ENCODE results near the gene THSD4.

Gene THSD4

DNA sequence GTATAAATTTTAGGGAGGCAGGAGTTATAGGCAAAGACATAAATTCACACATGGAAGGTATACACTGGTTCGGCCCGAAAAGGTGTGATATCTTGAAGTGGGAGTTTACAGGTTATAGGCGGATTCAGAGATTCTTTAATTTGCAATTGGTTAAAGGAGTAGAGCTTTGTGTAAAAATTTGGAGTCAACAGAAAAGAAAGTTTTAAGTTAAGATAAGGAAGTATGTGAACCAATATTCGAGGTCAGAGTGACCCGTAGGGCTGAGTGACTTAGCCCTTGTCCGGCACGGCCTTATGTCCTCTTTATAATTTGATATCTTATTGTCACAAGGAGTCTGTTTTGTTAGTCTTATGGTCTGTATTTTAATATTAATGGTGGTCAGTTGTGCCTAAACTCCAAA is 10.6 kb upstream of the THSD4 start:
- Histone ChIP-seq H3K14ac (ENCODE audit: low read length in 2 of 2) (no peak overlapping the region), H3K79me1 (replicated peaks; ENCODE audit: low read length, poor library complexity, severe bottlenecking) (no peaks in the 10 kb centered on the region), H3K4me2 (ENCODE audit: low read length, poor library complexity, severe bottlenecking) (no peak overlapping the region), H2BK15ac (ENCODE audit: low read depth, poor library complexity, severe bottlenecking) (no peak overlapping the region), H3K4ac (ENCODE audit: low read depth in 1 of 2, low read length in 2 of 2) (no peak overlapping the region), H4K8ac (ENCODE audit: low read length) (no peak overlapping the region), H4K91ac (ENCODE audit: low read length) (no peak overlapping the region), H3K18ac (ENCODE audit: low read depth in 1 of 2, low read length in 2 of 2) (no peak overlapping the region), H3K9ac (ENCODE audit: low read length) (no peak overlapping the region), H3K27ac (ENCODE audit: low read length, poor library complexity, severe bottlenecking) (no peak overlapping the region), H2AFZ (ENCODE audit: low read depth, low read length) (no peak overlapping the region), H2BK5ac (ENCODE audit: low read depth, low read length, poor library complexity, severe bottlenecking) (no peak overlapping the region), H3K23ac (ENCODE audit: low read length in 2 of 2) (no peak overlapping the region), H3K27me3 (ENCODE audit: control insufficient read depth in 1 of 2, insufficient read depth in 1 of 2, low read length in 2 of 2) (no peaks in the 10 kb centered on the region), H2BK120ac (ENCODE audit: low read depth, low read length) (no peak overlapping the region), H2BK12ac (ENCODE audit: low read length in 2 of 2) (no peak overlapping the region), H3K4me3 (ENCODE audit: insufficient read depth in 1 of 2, low read depth in 1 of 2, low read length in 2 of 2) (no peak overlapping the region), H3K4me1 (ENCODE audit: control insufficient read depth, insufficient read depth, low read depth, low read length) (peaks cover 3% of the 10 kb centered on the region), H3K36me3 (ENCODE audit: control insufficient read depth in 1 of 2, insufficient read depth in 2 of 2, low read depth in 1 of 2, low read length in 2 of 2) (no peaks in the 10 kb centered on the region), H2AK5ac (ENCODE audit: low read length, severe bottlenecking) (no peak overlapping the region), H3K9me3 (ENCODE audit: control insufficient read depth, low read length) (no peaks in the 10 kb centered on the region)
- DNase-seq: no peak
- WGBS: 91% methylated on average over 7 of the region's 7 CpGs

DNA sequence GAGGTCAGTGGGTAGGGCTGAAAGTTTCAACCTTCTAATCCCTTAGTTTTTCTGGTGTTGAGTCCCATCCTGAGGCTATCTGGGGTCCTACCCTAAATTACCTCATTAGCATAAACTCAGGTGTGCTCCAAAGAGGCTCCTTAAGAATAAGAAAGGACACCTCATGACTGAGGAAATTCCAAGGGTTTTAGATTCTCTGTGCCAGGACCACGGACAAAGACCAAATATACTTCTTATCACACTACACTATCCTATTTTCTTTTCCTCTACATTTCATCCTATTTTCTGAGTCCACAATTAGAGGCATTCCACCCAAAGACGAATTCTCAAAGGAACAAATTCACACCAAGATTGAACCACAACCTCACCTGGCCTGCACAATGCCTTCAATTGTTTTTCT is 9.8 kb upstream of the THSD4 start:
- no peak overlapping the region for H3K4ac ChIP-seq (ENCODE audit: low read depth in 1 of 2, low read length in 2 of 2)
- no peak overlapping the region for H4K8ac ChIP-seq (ENCODE audit: low read length)
- no peak overlapping the region for H3K23ac ChIP-seq (ENCODE audit: low read length in 2 of 2)
- H2BK12ac ChIP-seq (ENCODE audit: low read length in 2 of 2): no peak overlapping the region
- H3K79me1 ChIP-seq (replicated peaks; ENCODE audit: low read length, poor library complexity, severe bottlenecking): no peaks in the 10 kb centered on the region
- no peaks in the 10 kb centered on the region for H3K36me3 ChIP-seq (ENCODE audit: control insufficient read depth in 1 of 2, insufficient read depth in 2 of 2, low read depth in 1 of 2, low read length in 2 of 2)
- no peak overlapping the region for H2AFZ ChIP-seq (ENCODE audit: low read depth, low read length)
- no peak overlapping the region for H3K9ac ChIP-seq (ENCODE audit: low read length)
- no peaks in the 10 kb centered on the region for H3K27me3 ChIP-seq (ENCODE audit: control insufficient read depth in 1 of 2, insufficient read depth in 1 of 2, low read length in 2 of 2)
- H3K9me3 ChIP-seq (ENCODE audit: control insufficient read depth, low read length): no peaks in the 10 kb centered on the region
- no peak overlapping the region for H2BK5ac ChIP-seq (ENCODE audit: low read depth, low read length, poor library complexity, severe bottlenecking)
- no peak overlapping the region for H3K14ac ChIP-seq (ENCODE audit: low read length in 2 of 2)
- H3K4me3 ChIP-seq (ENCODE audit: insufficient read depth in 1 of 2, low read depth in 1 of 2, low read length in 2 of 2): no peak overlapping the region
- WGBS: 95% methylated on average over 2 of the region's 2 CpGs
- DNase-seq: no peak
- no peak overlapping the region for H4K91ac ChIP-seq (ENCODE audit: low read length)
- H2BK120ac ChIP-seq (ENCODE audit: low read depth, low read length): no peak overlapping the region
- no peak overlapping the region for H3K27ac ChIP-seq (ENCODE audit: low read length, poor library complexity, severe bottlenecking)
- H3K4me1 ChIP-seq (ENCODE audit: control insufficient read depth, insufficient read depth, low read depth, low read length): peaks cover 4% of the 10 kb centered on the region
- no peak overlapping the region for H2BK15ac ChIP-seq (ENCODE audit: low read depth, poor library complexity, severe bottlenecking)
- H2AK5ac ChIP-seq (ENCODE audit: low read length, severe bottlenecking): no peak overlapping the region
- H3K18ac ChIP-seq (ENCODE audit: low read depth in 1 of 2, low read length in 2 of 2): no peak overlapping the region
- no peak overlapping the region for H3K4me2 ChIP-seq (ENCODE audit: low read length, poor library complexity, severe bottlenecking)

DNA sequence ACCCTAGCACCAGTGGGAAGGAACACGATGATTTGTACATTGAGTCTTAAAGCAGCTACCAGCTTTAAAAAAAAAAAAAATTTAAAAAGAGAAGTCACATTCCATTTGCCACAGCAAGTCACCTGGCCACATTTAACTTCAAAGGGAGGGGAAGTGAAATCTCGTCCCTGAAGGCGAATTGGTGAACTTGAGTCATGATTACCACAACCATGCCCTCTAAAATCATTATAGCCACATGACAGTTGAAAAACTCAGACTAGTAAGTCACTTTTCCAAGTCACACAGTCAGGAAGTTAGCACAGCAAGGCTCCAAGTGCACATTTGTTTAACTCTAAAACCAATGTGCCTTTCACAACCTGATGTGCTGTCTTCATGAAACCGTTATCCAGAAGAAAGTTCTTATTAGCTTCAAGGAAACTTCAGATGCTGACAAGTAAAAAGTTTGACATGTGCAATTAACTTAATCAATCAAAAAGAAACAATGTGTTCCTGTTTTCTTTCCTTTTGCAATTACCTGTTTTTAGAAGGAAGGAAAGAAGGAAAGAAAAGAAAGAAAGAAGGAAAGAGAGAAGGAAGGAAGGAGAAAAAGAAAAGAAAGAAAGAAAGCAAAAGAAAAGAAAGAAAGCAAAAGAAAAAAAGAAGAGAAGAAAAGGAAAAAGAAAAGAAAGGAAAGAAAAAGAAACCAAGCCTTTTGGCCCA is 8.3 kb upstream of the THSD4 start:
- no peak overlapping the region for H3K18ac ChIP-seq (ENCODE audit: low read depth in 1 of 2, low read length in 2 of 2)
- WGBS: 89% methylated on average over 3 of the region's 4 CpGs
- H3K23ac ChIP-seq (ENCODE audit: low read length in 2 of 2): no peak overlapping the region

DNA sequence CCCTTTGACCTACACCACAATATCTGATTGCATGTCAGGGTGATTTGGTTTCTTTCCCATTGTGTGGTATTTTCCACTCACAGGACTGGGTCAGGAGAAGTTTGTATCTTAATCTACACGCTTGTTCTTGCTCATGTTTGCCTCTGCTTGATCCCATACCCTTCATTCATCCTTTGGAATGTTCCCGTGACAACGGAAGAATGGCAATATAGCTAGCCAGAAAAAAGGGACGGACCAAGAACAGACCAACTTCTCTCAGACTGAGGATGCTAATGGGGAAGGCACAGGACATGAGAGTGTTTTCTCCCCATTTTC is 7.8 kb upstream of the THSD4 start:
- H3K4me2 ChIP-seq (ENCODE audit: low read length, poor library complexity, severe bottlenecking): no peak overlapping the region
- H3K18ac ChIP-seq (ENCODE audit: low read depth in 1 of 2, low read length in 2 of 2): no peak overlapping the region
- H2BK12ac ChIP-seq (ENCODE audit: low read length in 2 of 2): no peak overlapping the region
- no peak overlapping the region for H3K4ac ChIP-seq (ENCODE audit: low read depth in 1 of 2, low read length in 2 of 2)
- no peak for DNase-seq
- no peak overlapping the region for H2AFZ ChIP-seq (ENCODE audit: low read depth, low read length)
- H4K8ac ChIP-seq (ENCODE audit: low read length): no peak overlapping the region
- H3K9ac ChIP-seq (ENCODE audit: low read length): no peak overlapping the region
- H3K9me3 ChIP-seq (ENCODE audit: control insufficient read depth, low read length): no peaks in the 10 kb centered on the region
- H2BK15ac ChIP-seq (ENCODE audit: low read depth, poor library complexity, severe bottlenecking): no peak overlapping the region
- no peak overlapping the region for H4K91ac ChIP-seq (ENCODE audit: low read length)
- H3K27ac ChIP-seq (ENCODE audit: low read length, poor library complexity, severe bottlenecking): no peak overlapping the region
- 90% methylated on average over 4 of the region's 4 CpGs for WGBS
- H3K4me3 ChIP-seq (ENCODE audit: insufficient read depth in 1 of 2, low read depth in 1 of 2, low read length in 2 of 2): no peak overlapping the region
- H3K14ac ChIP-seq (ENCODE audit: low read length in 2 of 2): no peak overlapping the region
- H3K79me1 ChIP-seq (replicated peaks; ENCODE audit: low read length, poor library complexity, severe bottlenecking): no peaks in the 10 kb centered on the region
- H2BK120ac ChIP-seq (ENCODE audit: low read depth, low read length): no peak overlapping the region
- H2BK5ac ChIP-seq (ENCODE audit: low read depth, low read length, poor library complexity, severe bottlenecking): no peak overlapping the region
- no peaks in the 10 kb centered on the region for H3K36me3 ChIP-seq (ENCODE audit: control insufficient read depth in 1 of 2, insufficient read depth in 2 of 2, low read depth in 1 of 2, low read length in 2 of 2)
- no peak overlapping the region for H3K23ac ChIP-seq (ENCODE audit: low read length in 2 of 2)
- H2AK5ac ChIP-seq (ENCODE audit: low read length, severe bottlenecking): no peak overlapping the region
- peaks cover 5% of the 10 kb centered on the region for H3K4me1 ChIP-seq (ENCODE audit: control insufficient read depth, insufficient read depth, low read depth, low read length)
- H3K27me3 ChIP-seq (ENCODE audit: control insufficient read depth in 1 of 2, insufficient read depth in 1 of 2, low read length in 2 of 2): no peaks in the 10 kb centered on the region

More for the DNA sequence above, 8.3 kb upstream of the THSD4 start:
- Histone ChIP-seq H3K4me3 (ENCODE audit: insufficient read depth in 1 of 2, low read depth in 1 of 2, low read length in 2 of 2) (no peak overlapping the region), H3K4me1 (ENCODE audit: control insufficient read depth, insufficient read depth, low read depth, low read length) (peaks cover 4% of the 10 kb centered on the region), H3K14ac (ENCODE audit: low read length in 2 of 2) (no peak overlapping the region), H4K91ac (ENCODE audit: low read length) (no peak overlapping the region), H3K79me1 (replicated peaks; ENCODE audit: low read length, poor library complexity, severe bottlenecking) (no peaks in the 10 kb centered on the region), H2AK5ac (ENCODE audit: low read length, severe bottlenecking) (no peak overlapping the region), H3K4me2 (ENCODE audit: low read length, poor library complexity, severe bottlenecking) (no peak overlapping the region), H2BK120ac (ENCODE audit: low read depth, low read length) (no peak overlapping the region), H2AFZ (ENCODE audit: low read depth, low read length) (no peak overlapping the region), H3K36me3 (ENCODE audit: control insufficient read depth in 1 of 2, insufficient read depth in 2 of 2, low read depth in 1 of 2, low read length in 2 of 2) (no peaks in the 10 kb centered on the region), H3K9me3 (ENCODE audit: control insufficient read depth, low read length) (no peaks in the 10 kb centered on the region), H2BK5ac (ENCODE audit: low read depth, low read length, poor library complexity, severe bottlenecking) (no peak overlapping the region), H4K8ac (ENCODE audit: low read length) (no peak overlapping the region), H2BK15ac (ENCODE audit: low read depth, poor library complexity, severe bottlenecking) (no peak overlapping the region), H3K27me3 (ENCODE audit: control insufficient read depth in 1 of 2, insufficient read depth in 1 of 2, low read length in 2 of 2) (no peaks in the 10 kb centered on the region), H3K4ac (ENCODE audit: low read depth in 1 of 2, low read length in 2 of 2) (no peak overlapping the region), H3K9ac (ENCODE audit: low read length) (no peak overlapping the region), H2BK12ac (ENCODE audit: low read length in 2 of 2) (no peak overlapping the region), H3K27ac (ENCODE audit: low read length, poor library complexity, severe bottlenecking) (no peak overlapping the region)
- DNase-seq: no peak
